CD14-positive monocyte (primary cell): ENCODE results near the gene CD2AP. TPM values are rescaled to one million over a fixed set of nuclear protein-coding genes. Genes with fewer than 3 reads are reported as not detected.
"Not testable (repeated sequence)": the region's sequence is repeated elsewhere in the genome, so short reads cannot be mapped to it uniquely, and the experiment has no call there.

Source experiments
- DNase-seq, 3 donors: peaks; one replicate each; pipeline ENCODE4 v3.0.0-alpha.2; 2011 to 2022
- H2AFZ ChIP-seq: 2 replicates; pipeline ENCODE4 v1.6.0; 2012; ENCODE audit warnings: mild to moderate bottlenecking, low read depth, low read length, inconsistent platforms; ENCODE audit not compliant: insufficient read depth, poor library complexity, severe bottlenecking
- H3K27ac ChIP-seq, 2 donors: 1 replicate in 1 of 2; 2 replicates in 1 of 2; pipeline ENCODE4 v1.5.1; 2012 to 2013; ENCODE audit warnings: low read length in 2 of 2, control low read depth in 1 of 2, inconsistent platforms in 1 of 2, low read depth in 1 of 2, mild to moderate bottlenecking in 1 of 2
- H3K27me3 ChIP-seq, 2 donors: one replicate each; pipeline versions ENCODE4 v1.6.0 to v1.6.1; 2011 to 2013; ENCODE audit warnings: low read length in 2 of 2; ENCODE audit not compliant: control insufficient read depth in 2 of 2, insufficient read depth in 2 of 2
- H3K36me3 ChIP-seq, 2 donors: replicated peaks in 1 of 2; 1 replicate in 1 of 2; 2 replicates in 1 of 2; pipeline versions ENCODE4 v1.5.1 to v1.6.1; 2012 to 2013; ENCODE audit warnings: low read length in 2 of 2, control low read depth in 1 of 2, inconsistent platforms in 1 of 2, mild to moderate bottlenecking in 1 of 2; ENCODE audit not compliant: insufficient read depth in 2 of 2, control insufficient read depth in 1 of 2
- H3K4me1 ChIP-seq, 2 donors: 1 replicate in 1 of 2; 2 replicates in 1 of 2; pipeline versions ENCODE4 v1.5.1 to v1.6.1; 2012 to 2013; ENCODE audit warnings: low read length in 2 of 2, control low read depth in 1 of 2, inconsistent platforms in 1 of 2, mild to moderate bottlenecking in 1 of 2, moderate library complexity in 1 of 2; ENCODE audit not compliant: insufficient read depth in 2 of 2, control insufficient read depth in 1 of 2
- H3K4me2 ChIP-seq: replicated peaks from 2 replicates; pipeline ENCODE3; 2012; ENCODE audit warnings: low read length, moderate library complexity, mild to moderate bottlenecking; ENCODE audit not compliant: poor library complexity, severe bottlenecking; ENCODE audit errors: extremely low read depth
- H3K4me3 ChIP-seq, 3 experiments: fragments of 200-600 bp in 1 of 3; sonication (generic) in 1 of 3; replicated peaks in 1 of 3; 1 replicate in 2 of 3; 2 replicates in 1 of 3; pipeline ENCODE4 v1.5.1; 2011 to 2013; ENCODE audit warnings: low read length in 3 of 3, mild to moderate bottlenecking in 3 of 3, control low read depth in 2 of 3, low read depth in 2 of 3, inconsistent platforms in 1 of 3, moderate library complexity in 1 of 3
- H3K79me2 ChIP-seq: 2 replicates; pipeline ENCODE4 v1.6.0; 2012; ENCODE audit warnings: mild to moderate bottlenecking, control low read depth, inconsistent platforms, low read length, moderate library complexity; ENCODE audit not compliant: insufficient read depth
- H3K9ac ChIP-seq: 2 replicates; pipeline ENCODE4 v1.6.0; 2017; ENCODE audit warnings: low read length, mild to moderate bottlenecking; ENCODE audit not compliant: insufficient read depth, poor library complexity, severe bottlenecking
- H3K9me3 ChIP-seq, 2 donors: replicated peaks in 1 of 2; 1 replicate in 1 of 2; 2 replicates in 1 of 2; pipeline versions ENCODE4 v1.5.1 to v1.6.1; 2012 to 2013; ENCODE audit warnings: low read length in 2 of 2, control low read depth in 1 of 2; ENCODE audit not compliant: control insufficient read depth in 1 of 2, insufficient read depth in 1 of 2
- H4K20me1 ChIP-seq: 2 replicates; pipeline ENCODE4 v1.6.0; 2012; ENCODE audit warnings: mild to moderate bottlenecking, low read length, control low read depth, moderate library complexity; ENCODE audit not compliant: insufficient read depth
- H3K27ac Mint-ChIP-seq, 7 donors: one replicate each; pipeline ENCODE4 v1.8.0; 2020; ENCODE audit warnings: mild to moderate bottlenecking in 7 of 7, mixed read lengths in 7 of 7, moderate library complexity in 6 of 7, inconsistent platforms in 2 of 7
- H3K27me3 Mint-ChIP-seq, 3 donors: one replicate each; pipeline ENCODE4 v1.8.0; 2021 to 2022; ENCODE audit warnings: low read depth in 3 of 3, mild to moderate bottlenecking in 3 of 3, mixed read lengths in 3 of 3, moderate library complexity in 3 of 3, inconsistent platforms in 1 of 3
- H3K36me3 Mint-ChIP-seq, 2 donors: one replicate each; pipeline ENCODE4 v1.8.0; 2020; ENCODE audit warnings: mixed read lengths in 2 of 2, inconsistent platforms in 1 of 2, mild to moderate bottlenecking in 1 of 2
- H3K4me1 Mint-ChIP-seq: one replicate; pipeline ENCODE4 v1.8.0; 2020; ENCODE audit warnings: mild to moderate bottlenecking, mixed read lengths
- H3K4me3 Mint-ChIP-seq, 2 donors: one replicate each; pipeline ENCODE4 v1.8.0; 2020; ENCODE audit warnings: mild to moderate bottlenecking in 2 of 2, mixed read lengths in 2 of 2, moderate library complexity in 1 of 2
- H3K9me3 Mint-ChIP-seq, 7 donors: one replicate each; pipeline ENCODE4 v1.8.0; 2020 to 2022; ENCODE audit warnings: mixed read lengths in 7 of 7, mild to moderate bottlenecking in 6 of 7, moderate library complexity in 6 of 7, inconsistent platforms in 2 of 7
- WGBS: methylation state at CpG from one replicate; pipeline ENCODE4 v1.1.5; 2013; ENCODE audit warnings: missing lambda C conversion rate; ENCODE audit not compliant: insufficient coverage; 5-methylcytosine and 5-hydroxymethylcytosine counted together
- intact Hi-C, 2 donors: fragments of 100-400 bp; cut with micrococcal nuclease; formaldehyde crosslinking; loops; one replicate each; pipeline versions ENCODE4 v1.15.0 to v1.15.1; 2023
- polyA plus RNA-seq, 3 donors: library from polyadenylated mRNA; depleted of rRNA in 1 of 3; unstranded in 2 of 3; stranded (reverse) in 1 of 3; fragments of 300-500 nt in 2 of 3; fragments of >200 nt in 1 of 3; fragmentation: Illumina TruSeq in 2 of 3; gene quantifications; 1 replicate in 2 of 3; 2 replicates in 1 of 3; pipeline ENCODE4 v1.2.3, GENCODE V29; 2012 to 2021
- TF ChIP-seq, protein P1 (sequence below): fragments of 200-600 bp; IDR thresholded peaks from one replicate; pipeline ENCODE4 v1.8.0; 2022; ENCODE audit warnings: antibody characterized with exemption, mild to moderate bottlenecking

Gene CD2AP
- polyA plus RNA-seq, 3 donors, result 1.5 to 2.4 (median 2.0) TPM

DNA sequence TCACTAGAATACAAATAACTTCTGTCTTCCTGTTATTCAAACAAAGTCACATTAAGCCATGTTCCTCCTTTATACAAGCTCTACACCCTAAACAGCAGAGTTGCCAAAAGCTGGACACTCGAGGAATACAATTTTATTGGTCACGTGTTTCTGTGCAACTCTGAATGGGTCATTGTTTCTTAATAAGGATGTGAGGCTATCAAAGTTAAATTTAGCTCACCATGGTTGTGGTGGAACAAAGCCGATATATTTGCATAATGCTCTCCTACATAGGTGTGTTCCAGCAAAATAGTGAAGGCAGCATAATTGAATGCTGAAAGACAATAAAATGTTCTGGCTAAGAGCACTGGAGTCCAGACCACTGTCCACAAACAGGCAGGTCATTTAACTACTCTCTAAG is 36.9 kb upstream of the CD2AP start:
- Histone ChIP-seq H3K36me3 (no peaks in the 10 kb centered on the region), H2AFZ (no peak overlapping the region), H3K4me1 (peaks cover 26 to 28% of the 10 kb centered on the region in 2 donors), H3K4me2 (no peak overlapping the region), H3K27me3 (no peaks in the 10 kb centered on the region), H3K9me3 (peaks cover 0 to 12% of the 10 kb centered on the region in 2 donors), H3K4me3 (no peak overlapping the region), H3K9ac (no peak overlapping the region), H4K20me1 (no peaks in the 10 kb centered on the region), H3K79me2 (no peaks in the 10 kb centered on the region), H3K27ac (no peak overlapping the region)
- Mint-ChIP-seq H3K27ac (no peak overlapping the region), H3K27me3 (peaks cover 0 to 8% (median 1%) of the 10 kb centered on the region in 3 donors), H3K4me3 (no peak overlapping the region), H3K36me3 (peaks cover 0 to 1% of the 10 kb centered on the region in 2 donors), H3K4me1 (peaks cover 33% of the 10 kb centered on the region), H3K9me3 (peaks cover 4 to 17% (median 10%) of the 10 kb centered on the region in 7 donors)
- 100% methylated on average over 1 of the region's 3 CpGs for WGBS
- TF ChIP-seq, protein P1, sequence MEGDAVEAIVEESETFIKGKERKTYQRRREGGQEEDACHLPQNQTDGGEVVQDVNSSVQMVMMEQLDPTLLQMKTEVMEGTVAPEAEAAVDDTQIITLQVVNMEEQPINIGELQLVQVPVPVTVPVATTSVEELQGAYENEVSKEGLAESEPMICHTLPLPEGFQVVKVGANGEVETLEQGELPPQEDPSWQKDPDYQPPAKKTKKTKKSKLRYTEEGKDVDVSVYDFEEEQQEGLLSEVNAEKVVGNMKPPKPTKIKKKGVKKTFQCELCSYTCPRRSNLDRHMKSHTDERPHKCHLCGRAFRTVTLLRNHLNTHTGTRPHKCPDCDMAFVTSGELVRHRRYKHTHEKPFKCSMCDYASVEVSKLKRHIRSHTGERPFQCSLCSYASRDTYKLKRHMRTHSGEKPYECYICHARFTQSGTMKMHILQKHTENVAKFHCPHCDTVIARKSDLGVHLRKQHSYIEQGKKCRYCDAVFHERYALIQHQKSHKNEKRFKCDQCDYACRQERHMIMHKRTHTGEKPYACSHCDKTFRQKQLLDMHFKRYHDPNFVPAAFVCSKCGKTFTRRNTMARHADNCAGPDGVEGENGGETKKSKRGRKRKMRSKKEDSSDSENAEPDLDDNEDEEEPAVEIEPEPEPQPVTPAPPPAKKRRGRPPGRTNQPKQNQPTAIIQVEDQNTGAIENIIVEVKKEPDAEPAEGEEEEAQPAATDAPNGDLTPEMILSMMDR, result no peak
- intact Hi-C loops, result no loop called here
- no peak for DNase-seq

DNA sequence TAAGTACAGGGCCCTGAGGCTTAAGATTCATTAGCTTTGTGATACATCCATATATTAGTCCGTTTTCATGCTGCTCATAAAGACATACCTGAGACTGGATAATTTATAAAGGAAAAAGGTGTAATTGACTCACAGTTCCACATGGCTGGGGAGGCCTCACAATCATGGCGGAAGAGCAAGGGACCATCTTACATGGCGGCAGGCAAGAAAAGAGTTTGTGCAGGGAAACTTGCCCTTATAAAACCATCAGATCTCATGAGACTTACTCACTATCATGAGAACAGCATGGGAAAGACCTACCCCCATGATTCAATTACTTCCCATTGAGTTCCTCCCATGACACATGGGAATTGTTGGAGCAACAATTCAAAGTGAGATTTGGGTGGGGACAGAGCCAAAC is 32.6 kb upstream of the CD2AP start:
- H3K27me3 Mint-ChIP-seq, H3K4me1 ChIP-seq, H3K4me1 Mint-ChIP-seq, H3K27ac Mint-ChIP-seq, H3K9ac ChIP-seq, DNase-seq, H3K27me3 ChIP-seq, H3K4me2 ChIP-seq, H3K4me3 ChIP-seq, H3K27ac ChIP-seq, intact Hi-C loops, H3K36me3 Mint-ChIP-seq, H3K4me3 Mint-ChIP-seq, H3K79me2 ChIP-seq, H4K20me1 ChIP-seq, H3K36me3 ChIP-seq, H2AFZ ChIP-seq: not testable (repeated sequence)
- peaks cover 0 to 12% of the 10 kb centered on the region in 2 donors for H3K9me3 ChIP-seq
- no CpG with 5 or more reads among the region's 3 CpGs for WGBS
- H3K9me3 Mint-ChIP-seq, result peaks cover 4 to 21% (median 10%) of the 10 kb centered on the region in 7 donors
